GM18909 (cell line): ENCODE results near the gene KCTD2.
"Not testable (repeated sequence)": the region's sequence is repeated elsewhere in the genome, so short reads cannot be mapped to it uniquely, and the experiment has no call there.

ENCODE experiments used
- ATAC-seq: cut with Tn5 transposase; IDR thresholded peaks from one replicate; pipeline ENCODE4 v1.9.1; 2021; ENCODE audit warnings: mild to moderate bottlenecking; ENCODE audit not compliant: unreplicated experiment, poor library complexity

KCTD2 gene, protein sequence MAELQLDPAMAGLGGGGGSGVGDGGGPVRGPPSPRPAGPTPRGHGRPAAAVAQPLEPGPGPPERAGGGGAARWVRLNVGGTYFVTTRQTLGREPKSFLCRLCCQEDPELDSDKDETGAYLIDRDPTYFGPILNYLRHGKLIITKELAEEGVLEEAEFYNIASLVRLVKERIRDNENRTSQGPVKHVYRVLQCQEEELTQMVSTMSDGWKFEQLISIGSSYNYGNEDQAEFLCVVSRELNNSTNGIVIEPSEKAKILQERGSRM

GRCh38 chr17:75046407-75047289 lies at the start of gene KCTD2, which contains the start of gene ATP5PD:
Gene KCTD2, plus strand, starts transcription at chr17:75047225. Its CDS starts 26 bp downstream, at chr17:75047251.
Gene ATP5PD, minus strand, starts transcription at chr17:75046969. Its CDS starts 4,319 bp downstream, at chr17:75042650.
- peak; percentile 93 for ATAC-seq

DNA sequence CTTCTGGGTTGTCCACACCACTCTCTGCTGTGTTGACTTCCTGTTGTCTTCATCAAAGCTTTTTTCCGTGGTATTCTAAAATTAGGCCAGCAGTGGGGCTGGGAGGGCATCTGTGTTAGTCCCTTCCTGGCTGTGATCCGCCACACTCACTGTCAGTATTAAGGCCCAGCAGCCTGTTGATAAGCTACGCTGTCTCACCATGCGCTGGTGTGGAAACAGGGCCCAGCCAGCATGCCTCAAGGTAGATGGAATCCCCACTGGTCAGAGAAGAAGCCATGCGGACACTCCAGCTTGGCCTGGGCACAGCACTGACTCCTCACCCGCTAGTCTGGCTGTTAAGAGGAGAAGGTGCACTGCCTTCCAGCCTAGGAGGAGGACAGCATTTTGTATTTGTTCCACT lies 48.2 kb upstream of the KCTD2 start:
- ATAC-seq, result no peak

DNA sequence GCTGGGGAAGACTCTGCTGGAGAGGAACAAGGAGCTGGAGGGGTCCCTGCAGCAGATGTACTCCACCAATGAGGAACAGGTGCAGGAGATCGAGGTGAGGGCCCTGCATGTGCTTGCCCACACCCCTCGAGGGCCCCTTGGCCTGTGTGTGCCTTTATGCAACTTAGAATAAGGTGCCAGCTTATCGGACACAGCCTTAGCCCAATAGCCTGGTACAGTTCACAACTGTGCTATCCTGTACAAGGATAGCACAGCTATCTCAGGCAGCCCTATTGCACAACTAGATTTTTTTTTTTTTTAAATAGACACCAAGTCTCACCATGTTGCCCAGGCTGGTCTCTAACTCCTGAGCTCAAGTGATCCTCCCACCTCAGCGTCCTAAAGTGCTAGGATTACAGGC lies 47.5 kb upstream of the KCTD2 start:
- no peak for ATAC-seq

DNA sequence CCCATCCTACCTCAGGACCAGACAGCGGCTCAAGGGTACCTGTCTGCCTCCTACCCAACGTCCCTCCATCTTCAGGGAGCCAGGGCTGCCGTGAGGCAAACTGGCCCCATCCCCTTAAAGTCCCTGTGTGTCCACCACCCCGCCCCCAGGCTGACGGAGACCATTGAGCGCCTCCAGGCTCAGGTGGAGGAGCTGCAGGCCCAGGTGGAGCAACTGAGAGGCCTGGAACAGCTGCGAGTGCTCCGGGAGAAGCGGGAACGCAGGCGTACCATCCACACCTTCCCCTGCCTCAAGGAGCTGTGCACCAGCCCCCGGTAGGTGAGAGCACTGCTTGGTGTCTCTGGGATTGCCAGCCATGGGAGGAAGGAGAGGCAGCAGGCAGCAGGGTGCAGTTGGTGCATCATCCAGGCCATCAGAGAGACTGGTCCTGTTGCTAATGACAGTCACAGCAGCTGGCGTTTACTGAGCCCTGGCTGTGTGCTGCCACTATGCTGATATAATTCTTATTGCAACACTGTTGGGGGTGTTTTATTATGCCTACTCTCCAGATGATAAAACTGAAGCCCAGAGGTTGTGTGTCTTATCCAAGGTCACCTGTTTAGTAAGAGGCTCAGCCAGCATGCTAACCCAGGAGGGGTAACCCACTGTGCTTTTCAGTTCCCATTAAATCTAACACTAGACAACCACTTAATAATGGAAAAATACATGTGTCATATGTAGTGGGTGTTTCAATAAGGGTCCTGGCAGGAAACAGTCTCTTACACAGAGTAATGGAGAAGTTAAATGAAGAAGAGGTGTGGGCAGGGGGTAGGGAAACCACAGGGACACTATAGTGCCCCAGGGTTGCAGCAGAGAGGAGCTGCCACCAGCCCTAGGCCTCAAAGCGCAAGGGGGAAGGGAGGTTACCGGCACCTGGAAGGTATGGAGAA lies 44.8 kb upstream of the KCTD2 start:
- no peak for ATAC-seq

GRCh38 chr17:75003070-75003956 lies 43.7 kb upstream of the KCTD2 start:
- no peak for ATAC-seq

DNA sequence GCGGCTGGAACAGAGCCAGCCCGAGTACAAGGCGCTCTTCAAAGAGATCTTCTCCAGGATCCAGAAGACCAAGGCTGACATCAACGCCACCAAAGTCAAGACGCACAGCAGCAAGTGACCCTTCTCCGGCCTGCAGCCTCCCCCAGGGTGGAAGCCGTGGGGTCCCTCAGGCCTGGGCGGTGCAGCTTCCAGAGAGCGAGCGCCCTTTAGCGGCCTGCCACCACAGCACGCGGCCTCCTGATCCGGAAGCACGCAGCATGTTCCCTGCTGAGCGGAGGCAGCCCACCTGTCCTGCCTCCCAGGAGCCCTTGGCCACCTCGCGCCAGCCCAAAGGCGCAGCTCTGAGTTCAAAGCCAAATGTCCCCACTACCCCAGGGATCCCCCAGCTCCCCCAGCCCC lies 43.1 kb upstream of the KCTD2 start:
- ATAC-seq, result no peak

DNA sequence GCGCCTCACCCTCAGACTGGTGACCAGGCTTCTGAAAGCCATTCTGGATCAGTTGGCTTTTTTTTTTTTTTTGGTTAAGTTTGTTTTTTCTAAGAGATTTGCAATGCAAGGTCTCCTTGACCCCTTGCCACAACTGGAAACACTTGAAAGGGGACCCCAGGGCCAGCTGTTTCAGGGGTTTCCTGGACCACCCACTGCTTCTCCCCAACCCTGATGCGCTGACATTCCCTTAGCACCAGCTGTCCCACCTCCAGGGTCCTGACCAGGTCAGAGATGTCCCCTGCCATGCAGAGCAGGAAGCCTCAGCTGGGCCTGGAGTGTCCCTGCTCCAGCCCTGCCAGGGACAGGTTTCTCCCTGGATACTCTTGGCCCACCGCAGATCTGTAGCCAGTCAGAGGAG lies 42.7 kb upstream of the KCTD2 start:
- ATAC-seq, result no peak

DNA sequence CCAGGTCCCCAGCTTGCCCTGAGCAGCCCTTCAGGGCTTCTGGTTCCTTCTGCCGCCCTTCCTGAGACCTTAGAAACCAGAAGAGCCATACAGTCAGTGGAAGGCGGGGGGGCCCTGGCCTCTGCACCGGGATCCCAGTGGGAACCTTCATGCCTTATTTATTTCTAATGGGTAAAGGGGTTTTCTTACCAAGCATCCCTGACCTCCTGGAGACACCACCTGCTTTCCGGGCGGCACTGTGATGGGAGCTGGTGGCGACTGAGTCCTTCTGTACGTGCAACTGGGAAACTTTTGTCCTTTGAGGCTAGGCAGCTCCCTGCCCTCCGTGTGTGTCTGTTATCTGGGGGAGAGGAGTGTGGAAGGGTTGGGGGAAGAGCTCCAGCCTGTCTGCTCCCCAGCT lies 41.7 kb upstream of the KCTD2 start:
- no peak for ATAC-seq

DNA sequence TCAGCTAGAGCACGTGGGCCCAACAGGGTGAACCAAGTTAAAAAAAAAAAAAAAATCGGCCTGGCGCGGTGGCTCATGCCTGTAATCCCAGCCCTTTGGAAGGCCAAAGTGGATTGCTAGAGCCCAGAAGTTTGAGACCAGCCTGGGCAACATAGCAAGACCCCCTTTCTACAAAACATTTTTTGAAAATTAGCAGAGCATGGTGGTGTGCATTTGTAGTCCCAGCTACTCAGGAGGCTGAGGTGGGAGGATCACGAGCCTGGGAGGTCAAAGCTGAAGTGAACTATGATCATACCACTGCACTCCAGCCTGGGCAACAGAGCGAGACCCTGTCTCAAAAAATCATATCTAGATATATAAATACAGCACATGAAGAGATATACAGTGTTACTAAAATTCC lies 40.9 kb upstream of the KCTD2 start:
- not testable (repeated sequence) for ATAC-seq

GRCh38 chr17:75006653-75007052 lies 40.4 kb upstream of the KCTD2 start:
- no peak for ATAC-seq

DNA sequence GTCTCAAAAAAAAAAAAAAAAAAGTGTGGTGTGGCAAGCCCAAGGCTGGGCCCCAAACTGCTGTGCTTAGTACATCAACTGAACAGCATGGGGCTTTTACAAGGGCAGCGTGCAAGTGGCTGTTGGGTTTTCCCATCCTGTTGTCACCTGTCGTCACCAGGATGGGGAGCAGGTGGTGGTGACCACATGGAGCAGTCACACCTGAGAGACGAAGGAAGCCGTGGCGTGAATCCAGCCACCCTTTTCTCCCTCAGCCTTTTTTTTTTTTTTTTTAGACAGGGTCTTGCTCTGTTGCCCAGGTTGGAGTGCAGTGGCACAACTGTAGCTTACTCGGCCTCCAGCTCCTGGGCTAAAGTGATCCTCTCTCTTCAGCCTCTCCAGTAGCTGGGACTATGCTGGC lies 38.7 kb upstream of the KCTD2 start:
- no peak for ATAC-seq

GRCh38 chr17:75009139-75009724 lies 37.8 kb upstream of the KCTD2 start:
- ATAC-seq, result no peak

- ATAC-seq, result no peak
Measured at GRCh38 chr17:75010683-75011400, 36.2 kb upstream of the KCTD2 start.

DNA sequence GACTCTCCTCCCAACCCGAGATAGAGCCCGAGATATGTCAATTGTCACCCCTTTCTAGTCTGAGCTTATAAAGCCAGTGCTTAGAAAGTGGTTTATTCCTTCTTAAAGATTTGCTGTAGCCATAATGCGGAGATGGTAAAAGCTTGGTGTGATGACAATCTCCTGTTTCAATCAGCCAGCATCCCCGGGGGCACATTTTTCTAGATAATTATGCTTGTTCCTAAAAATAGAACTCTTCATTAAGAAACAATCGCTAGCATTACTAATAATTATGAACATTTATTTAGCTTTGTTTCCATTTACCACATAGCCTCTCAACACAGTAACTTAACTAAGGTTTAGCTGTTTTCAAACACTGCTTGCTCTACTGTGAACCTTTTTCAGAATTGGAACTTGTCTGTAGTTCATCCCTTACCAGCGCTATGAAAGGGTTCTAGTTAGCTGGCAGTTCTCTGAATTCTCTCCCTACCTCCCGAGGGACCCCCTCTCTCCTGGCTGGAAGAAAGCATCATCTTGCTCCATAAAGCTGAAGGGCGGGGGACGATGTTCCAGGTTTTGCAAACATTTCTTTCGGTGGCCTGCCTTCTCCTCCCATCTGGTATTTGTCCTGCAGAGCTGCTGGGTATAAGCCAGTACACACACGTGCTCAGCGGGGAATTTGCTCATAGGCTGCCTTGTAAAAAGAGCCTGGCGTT lies 35.5 kb upstream of the KCTD2 start:
- no peak for ATAC-seq

DNA sequence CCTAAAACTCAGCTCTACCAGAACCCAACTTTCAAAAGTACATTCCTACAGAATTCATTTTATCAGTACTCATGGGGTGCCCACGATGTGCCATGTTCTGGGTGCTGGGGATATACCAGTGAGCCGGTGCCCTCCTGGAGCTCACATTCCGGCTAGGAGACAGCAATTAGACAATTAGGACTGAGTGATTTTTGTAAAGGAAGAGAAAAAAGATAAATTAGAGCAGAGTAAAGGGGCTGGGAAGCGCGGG lies 35.0 kb upstream of the KCTD2 start:
- ATAC-seq, result no peak

GRCh38 chr17:75012346-75013091 lies 34.5 kb upstream of the KCTD2 start, which contains the start of gene MRPL58:
Gene MRPL58, plus strand, starts transcription at chr17:75012670. Its CDS starts 17 bp downstream, at chr17:75012687.
- ATAC-seq, result peak; percentile 85

DNA sequence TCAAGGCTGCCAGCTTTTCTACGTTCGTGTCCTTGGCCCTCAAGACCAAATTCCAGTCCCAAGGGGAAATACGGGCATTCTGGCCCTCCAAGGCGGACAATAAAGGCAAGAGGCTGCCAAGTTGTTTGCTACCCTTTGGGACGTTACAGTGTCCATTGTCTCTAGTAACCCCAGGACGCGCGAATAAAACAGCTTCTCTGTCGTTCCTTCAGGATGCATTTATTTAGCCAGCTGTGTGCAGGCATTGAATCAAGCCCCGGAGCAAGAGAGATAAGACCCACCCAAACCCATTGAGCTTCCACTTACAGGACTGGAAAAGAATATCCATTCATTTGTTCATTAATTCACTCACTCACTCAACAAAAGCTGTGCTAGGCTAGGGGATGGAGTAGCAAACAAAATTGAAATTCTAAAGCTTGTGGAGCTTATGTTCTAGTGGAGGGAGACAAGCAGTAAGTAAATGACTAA lies 33.9 kb upstream of the KCTD2 start:
- ATAC-seq, result no peak
